Measurements from ENCODE around the gene SPDYE1. TPM values are rescaled to one million over a fixed set of nuclear protein-coding genes. Genes with fewer than 3 reads are reported as not detected.
"Not testable (repeated sequence)": the region's sequence is repeated elsewhere in the genome, so short reads cannot be mapped to it uniquely, and the experiment has no call there.

The SPDYE1 gene
- polyA plus RNA-seq, 1 donor (not counting 4 experiments of a cell fraction or from before 2014, with no cell fraction given) = not detected

GRCh38 chr7:43956027-43956426 lies 41.7 kb upstream of the SPDYE1 start:
- Histone ChIP-seq H3K4me3 (ENCODE audit: control insufficient read depth in 2 of 3, extremely low read depth in 1 of 3, insufficient read depth in 2 of 3, low read depth in 1 of 3, low read length in 3 of 3) (no peak overlapping the region), H3K27me3 (ENCODE audit: control insufficient read depth, extremely low read depth, insufficient read depth, low read length) (no peaks in the 10 kb centered on the region), H3K79me2 (ENCODE audit: control insufficient read depth, insufficient read depth, low read length) (no peaks in the 10 kb centered on the region), H3K4me1 (ENCODE audit: control insufficient read depth, extremely low read depth, insufficient read depth, low read length) (no peaks in the 10 kb centered on the region), H3K27ac (ENCODE audit: control insufficient read depth, insufficient read depth, low read length) (no peak overlapping the region), H2AFZ (ENCODE audit: control insufficient read depth, low read length) (no peak overlapping the region), H3K9me1 (ENCODE audit: control insufficient read depth, extremely low read depth, insufficient read depth, low read length) (no peaks in the 10 kb centered on the region), H3K9me3 (ENCODE audit: control insufficient read depth, low read depth, low read length) (no peaks in the 10 kb centered on the region), H4K20me1 (ENCODE audit: control insufficient read depth, extremely low read depth, insufficient read depth, low read length) (no peaks in the 10 kb centered on the region), H3K36me3 (ENCODE audit: control insufficient read depth in 2 of 2, extremely low read depth in 1 of 2, insufficient read depth in 2 of 2, low read length in 2 of 2) (peaks cover 0 to 2% of the 10 kb centered on the region in 2 experiments), H3K9ac (ENCODE audit: control insufficient read depth, extremely low read depth, insufficient read depth, low read length) (no peak overlapping the region), H3K4me2 (ENCODE audit: control insufficient read depth, extremely low read depth, insufficient read depth, low read depth, low read length) (no peak overlapping the region)
- TF ChIP-seq EZH2 (IDR thresholded peaks at IDR 0.05; ENCODE audit: low read length) (no peak), CTCF (optimal IDR thresholded peaks at IDR 0.05 in 1 of 3, IDR thresholded peaks at IDR 0.05 in 1 of 3, conservative IDR thresholded peaks at IDR 0.05 in 1 of 3; ENCODE audit: extremely low read depth in 1 of 3, insufficient read depth in 2 of 3, low read length in 3 of 3) (no peak)
- dilution Hi-C loops (cut with MboI; ENCODE audit: extremely low pct_ligation_motif_present, low sequenced_read_pairs) = no loop called here
- DNase-seq (ENCODE audit: low read depth, low spot score) (no peak), FAIRE-seq (no peak)

- Histone ChIP-seq H3K36me3 (ENCODE audit: control insufficient read depth in 2 of 2, extremely low read depth in 1 of 2, insufficient read depth in 2 of 2, low read length in 2 of 2) (no peaks in the 10 kb centered on the region), H3K27me3 (ENCODE audit: control insufficient read depth, extremely low read depth, insufficient read depth, low read length) (no peaks in the 10 kb centered on the region), H3K9me1 (ENCODE audit: control insufficient read depth, extremely low read depth, insufficient read depth, low read length) (no peaks in the 10 kb centered on the region), H3K4me2 (ENCODE audit: control insufficient read depth, extremely low read depth, insufficient read depth, low read depth, low read length) (no peak overlapping the region), H2AFZ (ENCODE audit: control insufficient read depth, low read length) (no peak overlapping the region), H3K79me2 (ENCODE audit: control insufficient read depth, insufficient read depth, low read length) (no peaks in the 10 kb centered on the region), H3K9me3 (ENCODE audit: control insufficient read depth, low read depth, low read length) (no peaks in the 10 kb centered on the region), H3K4me1 (ENCODE audit: control insufficient read depth, extremely low read depth, insufficient read depth, low read length) (no peaks in the 10 kb centered on the region), H4K20me1 (ENCODE audit: control insufficient read depth, extremely low read depth, insufficient read depth, low read length) (no peaks in the 10 kb centered on the region), H3K4me3 (ENCODE audit: control insufficient read depth in 2 of 3, extremely low read depth in 1 of 3, insufficient read depth in 2 of 3, low read depth in 1 of 3, low read length in 3 of 3) (no peak overlapping the region), H3K9ac (ENCODE audit: control insufficient read depth, extremely low read depth, insufficient read depth, low read length) (no peak overlapping the region), H3K27ac (ENCODE audit: control insufficient read depth, insufficient read depth, low read length) (no peak overlapping the region)
- dilution Hi-C loops (cut with MboI; ENCODE audit: extremely low pct_ligation_motif_present, low sequenced_read_pairs) = no loop called here
- TF ChIP-seq EZH2 (IDR thresholded peaks at IDR 0.05; ENCODE audit: low read length) (no peak), CTCF (optimal IDR thresholded peaks at IDR 0.05 in 1 of 3, IDR thresholded peaks at IDR 0.05 in 1 of 3, conservative IDR thresholded peaks at IDR 0.05 in 1 of 3; ENCODE audit: extremely low read depth in 1 of 3, insufficient read depth in 2 of 3, low read length in 3 of 3) (no peak)
- FAIRE-seq (no peak), DNase-seq (ENCODE audit: low read depth, low spot score) (no peak)
Observed at GRCh38 chr7:43960933-43961332, 36.8 kb upstream of the SPDYE1 start.

GRCh38 chr7:43966392-43966791 lies 31.3 kb upstream of the SPDYE1 start:
- FAIRE-seq; H4K20me1 ChIP-seq (ENCODE audit: control insufficient read depth, extremely low read depth, insufficient read depth, low read length); DNase-seq (ENCODE audit: low read depth, low spot score); H3K27ac ChIP-seq (ENCODE audit: control insufficient read depth, insufficient read depth, low read length); H3K9me3 ChIP-seq (ENCODE audit: control insufficient read depth, low read depth, low read length); H3K27me3 ChIP-seq (ENCODE audit: control insufficient read depth, extremely low read depth, insufficient read depth, low read length); H3K4me1 ChIP-seq (ENCODE audit: control insufficient read depth, extremely low read depth, insufficient read depth, low read length); H3K9me1 ChIP-seq (ENCODE audit: control insufficient read depth, extremely low read depth, insufficient read depth, low read length); H3K4me2 ChIP-seq (ENCODE audit: control insufficient read depth, extremely low read depth, insufficient read depth, low read depth, low read length); H2AFZ ChIP-seq (ENCODE audit: control insufficient read depth, low read length); H3K79me2 ChIP-seq (ENCODE audit: control insufficient read depth, insufficient read depth, low read length); H3K9ac ChIP-seq (ENCODE audit: control insufficient read depth, extremely low read depth, insufficient read depth, low read length); H3K4me3 ChIP-seq (ENCODE audit: control insufficient read depth in 2 of 3, extremely low read depth in 1 of 3, insufficient read depth in 2 of 3, low read depth in 1 of 3, low read length in 3 of 3); dilution Hi-C loops (cut with MboI; ENCODE audit: extremely low pct_ligation_motif_present, low sequenced_read_pairs); H3K36me3 ChIP-seq (ENCODE audit: control insufficient read depth in 2 of 2, extremely low read depth in 1 of 2, insufficient read depth in 2 of 2, low read length in 2 of 2): not testable (repeated sequence)

Measured in keratinocyte (primary cell).